Skin epidermis (tissue), 12 donors: ENCODE data around the gene ISOC1.
A peak's percentile ranks its signal among the peaks of the same experiment; 100 is the strongest.

ENCODE experiments used
- H3K27ac ChIP-seq, 21 experiments: fragments of 200-600 bp; sonication (generic) in 11 of 21; one replicate each; pipeline ENCODE4 v1.5.0; 2020; ENCODE audit warnings: mild to moderate bottlenecking in 3 of 21, inconsistent platforms in 2 of 21, moderate library complexity in 2 of 21
- H3K4me3 ChIP-seq, 7 experiments: fragments of 200-600 bp; sonication (generic) in 2 of 7; one replicate each; pipeline ENCODE4 v1.5.0; 2020; ENCODE audit warnings: inconsistent platforms in 2 of 7, mild to moderate bottlenecking in 2 of 7, moderate library complexity in 1 of 7

The ISOC1 gene

GRCh38 chr5:129082225-129083136 lies 12.1 kb upstream of the ISOC1 start:
- H3K27ac ChIP-seq: no peak overlapping the region

GRCh38 chr5:129094924-129095899 lies 663 bp downstream of the ISOC1 start:
- H3K27ac ChIP-seq: peak overlapping the region; percentile 28 to 92 (median 82)

More at GRCh38 chr5:129082225-129083136, 12.1 kb upstream of the ISOC1 start:
- H3K4me3 ChIP-seq: no peak overlapping the region

DNA sequence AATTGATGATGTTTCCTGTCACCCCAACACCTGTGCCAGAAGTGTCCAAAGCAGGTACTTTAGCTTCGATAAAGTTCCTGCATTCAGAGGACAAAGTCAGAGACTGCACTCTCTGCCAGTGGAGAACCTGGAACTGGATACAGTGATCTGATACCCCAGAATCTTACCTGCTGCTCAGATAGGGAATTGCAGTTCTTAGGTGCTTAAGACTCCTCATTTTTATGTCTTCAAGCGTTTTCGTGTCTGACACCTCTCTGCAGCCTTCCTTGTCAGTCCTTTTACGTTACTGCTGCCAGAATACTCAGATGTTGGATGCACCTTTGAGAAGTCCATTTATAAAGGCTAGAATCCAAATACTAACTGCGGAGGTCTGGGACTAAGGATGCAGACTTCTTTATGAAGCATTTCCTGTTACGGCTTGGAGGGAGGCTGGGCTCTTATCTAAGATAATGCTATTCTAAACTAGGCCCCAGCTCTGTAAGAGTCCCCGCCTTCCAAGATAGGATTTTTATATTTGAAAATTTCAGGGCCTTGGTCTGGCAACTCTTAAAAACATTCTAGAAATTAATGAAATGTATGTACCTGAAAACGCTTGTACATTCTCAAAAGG lies 1.9 kb downstream of the ISOC1 start:
- Histone ChIP-seq H3K4me3 (peak overlapping the region in 1 of 7 experiments; percentile 99), H3K27ac (no peak overlapping the region)

More at GRCh38 chr5:129094924-129095899, 663 bp downstream of the ISOC1 start:
- H3K4me3 ChIP-seq: peak overlapping the region; percentile 61 to 99 (median 84)

DNA sequence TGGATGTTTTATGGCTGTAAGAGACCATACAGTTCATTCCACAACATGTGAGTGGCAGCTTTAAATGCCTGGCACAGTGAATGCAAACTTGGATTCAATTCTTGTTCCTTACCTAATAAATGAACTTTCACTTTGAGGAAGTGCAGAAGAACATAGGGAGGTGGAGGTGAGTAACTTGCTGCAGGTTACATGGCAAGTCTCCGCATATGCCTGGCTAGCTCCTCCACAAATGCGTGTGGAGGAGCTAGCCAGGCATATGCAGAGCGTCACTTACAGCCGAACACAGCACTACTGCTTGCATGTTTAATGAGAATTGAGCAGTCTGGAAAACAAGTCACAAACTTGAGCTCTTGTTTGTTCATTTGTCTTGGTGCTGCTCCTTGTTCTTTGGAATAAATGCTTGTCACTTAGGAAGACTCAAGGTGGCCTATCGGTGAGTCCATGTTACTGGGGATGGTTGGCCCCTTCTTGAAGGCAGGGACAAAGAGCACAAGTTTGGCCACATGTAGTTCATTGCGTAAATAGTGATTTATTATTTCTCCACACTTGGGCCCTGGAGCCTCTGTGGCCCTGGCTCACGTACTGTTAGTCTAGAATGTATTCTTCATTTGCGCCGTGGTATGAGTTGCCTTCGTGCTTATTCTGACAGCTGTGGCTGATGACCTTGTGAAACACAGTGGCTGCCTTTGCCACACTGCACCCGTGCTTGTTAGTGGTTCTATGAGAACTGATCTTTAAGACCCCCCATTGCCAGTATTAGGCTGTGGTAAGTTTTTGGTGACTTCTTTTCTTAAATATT lies 3.1 kb downstream of the ISOC1 start:
- H3K4me3 ChIP-seq: peak overlapping the region in 1 of 7 experiments; percentile 23
- H3K27ac ChIP-seq: peak overlapping the region in 4 of 21 experiments; percentile 29 to 60 (median 54)

- Histone ChIP-seq H3K27ac (peak overlapping the region in 5 of 21 experiments; percentile 14 to 60 (median 29)), H3K4me3 (peak overlapping the region in 1 of 7 experiments; percentile 23)
These were observed 4.1 kb downstream of the ISOC1 start for GRCh38 chr5:129098488-129099183.

GRCh38 chr5:129099184-129099569 lies 4.6 kb downstream of the ISOC1 start:
- Histone ChIP-seq H3K27ac (peak overlapping the region in 2 of 21 experiments; percentile 60), H3K4me3 (peak overlapping the region in 1 of 7 experiments; percentile 23)

DNA sequence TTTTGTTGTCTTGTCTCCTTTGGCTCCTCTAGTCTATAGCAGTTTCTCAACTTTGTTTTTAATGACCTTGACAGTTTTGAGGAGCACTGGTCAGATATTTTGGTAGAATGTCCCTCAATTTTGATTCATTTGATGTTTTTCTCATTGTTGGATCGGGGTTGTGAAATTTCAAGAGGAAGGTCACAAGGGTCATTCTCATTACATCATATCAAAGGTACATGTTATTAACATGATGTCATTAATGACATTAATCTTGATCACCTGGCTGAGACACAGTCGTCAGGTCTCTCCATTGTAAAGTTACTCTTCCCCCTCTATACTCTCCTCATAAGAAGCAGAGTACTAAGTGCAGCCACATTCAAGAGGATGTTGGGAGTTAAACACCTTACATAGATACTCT lies 7.2 kb downstream of the ISOC1 start:
- Histone ChIP-seq H3K27ac (no peak overlapping the region), H3K4me3 (no peak overlapping the region)

DNA sequence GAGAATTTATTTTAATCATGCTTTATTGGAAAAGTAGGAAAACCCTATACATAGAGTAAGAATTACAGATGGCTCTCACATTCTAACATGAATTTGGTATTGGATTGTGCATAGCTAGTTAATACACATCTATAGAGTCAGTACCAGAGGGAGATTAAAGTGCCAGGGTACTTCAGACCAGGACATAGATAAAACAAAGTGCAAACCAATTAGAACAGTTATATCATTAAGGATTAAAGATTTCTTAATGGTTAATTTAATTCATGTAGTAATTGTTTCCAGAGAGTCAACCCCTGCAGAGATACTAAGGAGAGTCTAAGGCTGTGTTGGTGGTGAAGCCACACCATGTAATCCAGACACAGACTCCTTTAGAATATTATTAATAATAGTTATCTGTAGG lies 8.8 kb downstream of the ISOC1 start:
- no peak overlapping the region for H3K27ac ChIP-seq
- H3K4me3 ChIP-seq: no peak overlapping the region

DNA sequence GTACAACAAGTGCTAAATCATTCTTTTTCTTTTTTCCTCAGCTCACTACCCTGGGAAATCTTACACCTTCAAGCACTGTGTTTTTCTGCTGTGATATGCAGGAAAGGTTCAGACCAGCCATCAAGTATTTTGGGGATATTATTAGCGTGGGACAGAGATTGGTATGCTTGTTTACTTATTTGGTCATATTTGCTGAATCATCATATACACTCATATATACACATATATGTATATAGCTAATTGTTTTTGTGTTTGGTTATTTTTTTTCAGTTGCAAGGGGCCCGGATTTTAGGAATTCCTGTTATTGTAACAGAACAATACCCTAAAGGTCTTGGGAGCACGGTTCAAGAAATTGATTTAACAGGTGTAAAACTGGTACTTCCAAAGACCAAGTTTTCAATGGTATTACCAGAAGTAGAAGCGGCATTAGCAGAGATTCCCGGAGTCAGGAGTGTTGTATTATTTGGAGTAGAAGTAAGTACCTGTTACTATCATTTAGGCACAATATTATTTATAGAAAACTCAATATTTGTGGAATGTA lies 10.4 kb downstream of the ISOC1 start:
- no peak overlapping the region for H3K27ac ChIP-seq
- H3K4me3 ChIP-seq: no peak overlapping the region

GRCh38 chr5:129107637-129108036 lies 13.1 kb downstream of the ISOC1 start:
- Histone ChIP-seq H3K4me3 (no peak overlapping the region), H3K27ac (no peak overlapping the region)

- H3K27ac ChIP-seq: no peak overlapping the region
- no peak overlapping the region for H3K4me3 ChIP-seq
These were observed 16.2 kb downstream of the ISOC1 start for GRCh38 chr5:129110742-129111141.

DNA sequence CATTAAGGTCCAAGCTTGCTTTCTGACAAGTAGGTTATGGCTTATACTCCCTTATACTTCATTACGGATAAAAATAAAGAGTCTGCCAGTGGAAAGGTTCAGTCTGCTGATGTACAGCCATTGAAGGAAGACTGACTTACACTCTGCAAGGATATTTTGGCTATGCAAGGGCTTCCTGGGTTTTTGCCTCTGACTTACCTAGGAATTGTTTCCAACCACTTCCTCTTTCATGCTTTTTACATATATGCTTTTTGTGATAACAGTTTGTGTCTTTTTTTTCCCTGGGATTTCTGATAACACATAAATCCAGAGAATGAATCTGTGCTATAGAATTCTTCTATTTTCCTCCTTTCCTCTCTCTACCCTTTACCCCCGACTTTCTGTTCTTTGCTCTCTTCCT lies 16.8 kb downstream of the ISOC1 start:
- Histone ChIP-seq H3K4me3 (no peak overlapping the region), H3K27ac (no peak overlapping the region)

GRCh38 chr5:129112295-129112694 lies 17.7 kb downstream of the ISOC1 start:
- Histone ChIP-seq H3K4me3 (no peak overlapping the region), H3K27ac (no peak overlapping the region)

DNA sequence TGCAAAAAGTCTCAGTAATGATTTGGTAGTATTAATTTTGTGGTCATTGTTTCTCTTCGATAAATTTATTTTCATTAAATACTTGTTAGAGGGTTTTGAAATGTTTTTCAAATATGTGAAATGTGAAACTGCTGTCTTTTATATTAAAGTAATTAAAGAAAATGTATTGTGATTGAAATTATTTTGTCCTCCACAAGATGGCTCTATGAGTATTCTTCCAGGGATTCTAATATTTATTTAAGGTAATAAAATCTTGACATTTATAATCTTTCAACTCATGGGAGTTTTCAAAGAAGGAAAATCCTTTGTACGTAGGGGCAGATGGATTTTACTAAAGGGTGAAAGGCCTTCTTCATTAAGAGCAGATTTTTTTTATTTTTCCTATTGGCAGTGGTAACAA lies 19.3 kb downstream of the ISOC1 start:
- H3K4me3 ChIP-seq: no peak overlapping the region
- no peak overlapping the region for H3K27ac ChIP-seq

- no peak overlapping the region for H3K27ac ChIP-seq
- H3K4me3 ChIP-seq: no peak overlapping the region
These were observed 20.1 kb downstream of the ISOC1 start for GRCh38 chr5:129114539-129115193.

- H3K27ac ChIP-seq: no peak overlapping the region
- no peak overlapping the region for H3K4me3 ChIP-seq
These were observed 21.1 kb downstream of the ISOC1 start for GRCh38 chr5:129115680-129116079.

- Histone ChIP-seq H3K4me3 (no peak overlapping the region), H3K27ac (no peak overlapping the region)
These were observed 22.2 kb downstream of the ISOC1 start for GRCh38 chr5:129116797-129117196.

DNA sequence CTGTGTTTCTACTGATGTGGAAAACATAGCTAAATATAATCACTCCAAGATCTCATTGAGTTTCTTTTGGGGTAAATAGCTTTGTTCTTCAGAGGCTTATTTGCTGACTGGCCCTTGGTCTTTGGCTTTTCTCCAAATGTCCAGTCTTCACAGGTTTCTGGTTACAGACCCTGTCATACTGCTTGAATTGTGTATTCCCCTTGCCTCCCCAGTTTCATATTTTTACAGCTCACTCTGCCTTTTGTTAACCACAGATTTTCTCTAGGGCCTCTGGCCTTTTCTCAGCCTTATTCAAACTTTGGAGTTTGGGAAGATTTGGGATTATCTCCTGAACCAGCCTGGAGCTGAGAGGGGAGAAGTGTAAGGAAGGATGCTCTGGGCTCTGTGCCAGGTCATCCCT lies 23.9 kb downstream of the ISOC1 start:
- H3K27ac ChIP-seq: no peak overlapping the region
- no peak overlapping the region for H3K4me3 ChIP-seq
